HEK293 (cell line): ENCODE data around the gene CNDP2.

Experiments
- CTCF ChIA-PET: fragments of 350-600 bp; formaldehyde crosslinking; extraction: SDS; loops from one replicate; lab custom pipeline; 2021; ENCODE audit warnings: antibody characterized with exemption; lab: Yijun Ruan, JAX
- POLR2A ChIA-PET: fragments of 300-600 bp; formaldehyde crosslinking; extraction: SDS; loops from one replicate; lab custom pipeline; 2020; ENCODE audit warnings: antibody characterized with exemption, inconsistent platforms; lab: Yijun Ruan, JAX
- H3K27ac ChIP-seq: fragments of 200-500 bp; sonication (Bioruptor generic); 2 replicates; pipeline ENCODE4 v1.5.1; 2014; ENCODE audit warnings: low read depth, low read length, control low read depth, inconsistent platforms; ENCODE audit errors: extremely low read depth
- H3K36me3 ChIP-seq, 2 experiments: fragments of 200-500 bp in 1 of 2; sonication (Bioruptor generic) in 1 of 2; 1 replicate in 1 of 2; 2 replicates in 1 of 2; pipeline ENCODE4 v1.5.1; 2014 to 2017; ENCODE audit warnings: inconsistent platforms in 2 of 2, low read length in 2 of 2; ENCODE audit not compliant: control insufficient read depth in 2 of 2, insufficient read depth in 1 of 2
- H3K4me1 ChIP-seq: fragments of 200-500 bp; sonication (Bioruptor generic); 2 replicates; pipeline ENCODE4 v1.5.1; 2014; ENCODE audit warnings: mild to moderate bottlenecking, low read length, inconsistent platforms; ENCODE audit not compliant: control insufficient read depth, insufficient read depth
- H3K4me3 ChIP-seq: 2 replicates; pipeline ENCODE4 v1.5.1; 2011; ENCODE audit warnings: low read depth, mild to moderate bottlenecking, control low read depth, low read length, moderate library complexity
- H3K9me3 ChIP-seq: fragments of 200-500 bp; sonication (Bioruptor generic); 2 replicates; pipeline ENCODE4 v1.5.1; 2014; ENCODE audit warnings: low read depth, low read length, inconsistent platforms; ENCODE audit not compliant: control insufficient read depth, insufficient read depth
- KLF8 ChIP-seq: fragments of 450-650 bp; formaldehyde crosslinking; IDR thresholded peaks from 2 replicates; pipeline ENCODE4 v1.5.1; 2016; ENCODE audit warnings: missing biosample characterization, missing genetic modification characterization
- MZF1 ChIP-seq: fragments of 450-650 bp; formaldehyde crosslinking; IDR thresholded peaks from 2 replicates; pipeline ENCODE4 v1.5.1; 2017; ENCODE audit warnings: missing biosample characterization, missing genetic modification characterization, borderline replicate concordance
- SCRT2 ChIP-seq: fragments of 450-650 bp; formaldehyde crosslinking; IDR thresholded peaks from 2 replicates; pipeline ENCODE4 v1.5.1; 2016; ENCODE audit warnings: missing biosample characterization, missing genetic modification characterization
- ZBTB1 ChIP-seq: fragments of 450-650 bp; formaldehyde crosslinking; IDR thresholded peaks from 2 replicates; pipeline ENCODE4 v1.5.1; 2016; ENCODE audit warnings: missing biosample characterization, missing genetic modification characterization
- ZBTB20 ChIP-seq: fragments of 450-650 bp; formaldehyde crosslinking; IDR thresholded peaks from 2 replicates; pipeline ENCODE4 v1.5.1; 2016; ENCODE audit warnings: missing biosample characterization, missing genetic modification characterization
- ZNF121 ChIP-seq: fragments of 450-650 bp; formaldehyde crosslinking; IDR thresholded peaks from 2 replicates; pipeline ENCODE4 v1.5.1; 2016; ENCODE audit warnings: missing biosample characterization, missing genetic modification characterization
- ZNF292 ChIP-seq: fragments of 450-650 bp; formaldehyde crosslinking; IDR thresholded peaks from 2 replicates; pipeline ENCODE4 v1.5.1; 2016; ENCODE audit warnings: low read depth, missing biosample characterization, missing genetic modification characterization, borderline replicate concordance
- ZNF48 ChIP-seq: fragments of 450-650 bp; formaldehyde crosslinking; IDR thresholded peaks from 2 replicates; pipeline ENCODE4 v1.5.1; 2016; ENCODE audit warnings: missing biosample characterization, missing genetic modification characterization
- ZNF529 ChIP-seq: fragments of 450-650 bp; formaldehyde crosslinking; IDR thresholded peaks from 2 replicates; pipeline ENCODE4 v1.5.1; 2017; ENCODE audit warnings: missing genetic modification characterization, missing biosample characterization; ENCODE audit not compliant: insufficient replicate concordance
- ZNF560 ChIP-seq: fragments of 450-650 bp; formaldehyde crosslinking; IDR thresholded peaks from 2 replicates; pipeline ENCODE4 v1.5.1; 2017; ENCODE audit warnings: missing biosample characterization, missing genetic modification characterization, borderline replicate concordance
- ZNF596 ChIP-seq: fragments of 450-650 bp; IDR thresholded peaks from 2 replicates; pipeline ENCODE4 v1.5.0; 2018; ENCODE audit warnings: missing biosample characterization, mild to moderate bottlenecking, missing genetic modification characterization, moderate library complexity
- ZNF629 ChIP-seq: fragments of 450-650 bp; formaldehyde crosslinking; IDR thresholded peaks from 2 replicates; pipeline ENCODE4 v1.5.1; 2017; ENCODE audit warnings: missing biosample characterization, missing genetic modification characterization
- ZNF654 ChIP-seq: fragments of 450-650 bp; formaldehyde crosslinking; IDR thresholded peaks from 2 replicates; pipeline ENCODE4 v1.5.1; 2016; ENCODE audit warnings: low read depth, missing biosample characterization, missing genetic modification characterization
- ZNF791 ChIP-seq: fragments of 450-650 bp; formaldehyde crosslinking; IDR thresholded peaks from 2 replicates; pipeline ENCODE4 v1.5.1; 2016; ENCODE audit warnings: missing biosample characterization, missing genetic modification characterization
- TF ChIP-seq, protein P1 (sequence below): fragments of 450-650 bp; formaldehyde crosslinking; IDR thresholded peaks from 2 replicates; pipeline ENCODE4 v1.5.1; 2016; ENCODE audit warnings: missing biosample characterization, missing genetic modification characterization
- TF ChIP-seq, protein P2 (sequence below): fragments of 450-650 bp; formaldehyde crosslinking; conservative IDR thresholded peaks from 2 replicates; pipeline ENCODE4 v1.5.1; 2016; ENCODE audit warnings: low read depth, missing biosample characterization, missing genetic modification characterization
- TF ChIP-seq, protein P3 (sequence below): fragments of 450-650 bp; formaldehyde crosslinking; IDR thresholded peaks from 2 replicates; pipeline ENCODE4 v1.5.1; 2017; ENCODE audit warnings: missing biosample characterization, missing genetic modification characterization
- TF ChIP-seq, protein P4 (sequence below): fragments of 450-650 bp; formaldehyde crosslinking; IDR thresholded peaks from 2 replicates; pipeline ENCODE4 v1.5.1; 2016; ENCODE audit warnings: missing biosample characterization, missing genetic modification characterization
- TF ChIP-seq, protein P5 (sequence below): fragments of 450-650 bp; formaldehyde crosslinking; IDR thresholded peaks from 2 replicates; pipeline ENCODE4 v1.5.0; 2017; ENCODE audit warnings: missing biosample characterization, missing genetic modification characterization, borderline replicate concordance
- TF ChIP-seq, protein P6 (sequence below): sonication (generic); formaldehyde crosslinking; IDR thresholded peaks from 2 replicates; pipeline ENCODE4 v1.8.1; 2022; ENCODE audit warnings: mild to moderate bottlenecking, moderate library complexity, missing genetic modification reagents

CNDP2 gene

DNA sequence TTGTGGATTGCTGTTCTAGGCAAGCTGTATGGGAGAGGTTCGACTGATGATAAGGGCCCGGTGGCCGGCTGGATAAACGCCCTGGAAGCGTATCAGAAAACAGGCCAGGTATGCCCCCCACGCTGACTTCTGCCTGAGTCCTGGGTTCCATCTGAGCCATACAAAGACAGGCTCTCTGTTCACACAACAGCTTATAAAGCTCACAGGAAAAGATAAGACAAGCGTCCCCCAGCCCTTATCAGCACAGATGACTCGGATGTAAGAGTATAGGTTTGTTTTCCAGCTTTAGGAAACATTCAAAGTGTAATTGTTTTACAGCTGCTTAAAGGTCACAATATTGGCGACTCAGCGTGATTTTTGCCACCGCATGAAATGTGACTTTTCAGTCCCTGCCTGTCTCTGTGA is 12.7 kb downstream of the CNDP2 start:
- H3K27ac ChIP-seq = no peak overlapping the region
- TF ChIP-seq ZNF629 (tag by site-specific recombination) = no peak
- TF ChIP-seq, protein P1, sequence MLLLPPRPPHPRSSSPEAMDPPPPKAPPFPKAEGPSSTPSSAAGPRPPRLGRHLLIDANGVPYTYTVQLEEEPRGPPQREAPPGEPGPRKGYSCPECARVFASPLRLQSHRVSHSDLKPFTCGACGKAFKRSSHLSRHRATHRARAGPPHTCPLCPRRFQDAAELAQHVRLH (tag by site-specific recombination) = no peak
- no peak for TF ChIP-seq MZF1 (tag by site-specific recombination)
- TF ChIP-seq ZNF560 (tag by site-specific recombination) = no peak
- TF ChIP-seq, protein P2, sequence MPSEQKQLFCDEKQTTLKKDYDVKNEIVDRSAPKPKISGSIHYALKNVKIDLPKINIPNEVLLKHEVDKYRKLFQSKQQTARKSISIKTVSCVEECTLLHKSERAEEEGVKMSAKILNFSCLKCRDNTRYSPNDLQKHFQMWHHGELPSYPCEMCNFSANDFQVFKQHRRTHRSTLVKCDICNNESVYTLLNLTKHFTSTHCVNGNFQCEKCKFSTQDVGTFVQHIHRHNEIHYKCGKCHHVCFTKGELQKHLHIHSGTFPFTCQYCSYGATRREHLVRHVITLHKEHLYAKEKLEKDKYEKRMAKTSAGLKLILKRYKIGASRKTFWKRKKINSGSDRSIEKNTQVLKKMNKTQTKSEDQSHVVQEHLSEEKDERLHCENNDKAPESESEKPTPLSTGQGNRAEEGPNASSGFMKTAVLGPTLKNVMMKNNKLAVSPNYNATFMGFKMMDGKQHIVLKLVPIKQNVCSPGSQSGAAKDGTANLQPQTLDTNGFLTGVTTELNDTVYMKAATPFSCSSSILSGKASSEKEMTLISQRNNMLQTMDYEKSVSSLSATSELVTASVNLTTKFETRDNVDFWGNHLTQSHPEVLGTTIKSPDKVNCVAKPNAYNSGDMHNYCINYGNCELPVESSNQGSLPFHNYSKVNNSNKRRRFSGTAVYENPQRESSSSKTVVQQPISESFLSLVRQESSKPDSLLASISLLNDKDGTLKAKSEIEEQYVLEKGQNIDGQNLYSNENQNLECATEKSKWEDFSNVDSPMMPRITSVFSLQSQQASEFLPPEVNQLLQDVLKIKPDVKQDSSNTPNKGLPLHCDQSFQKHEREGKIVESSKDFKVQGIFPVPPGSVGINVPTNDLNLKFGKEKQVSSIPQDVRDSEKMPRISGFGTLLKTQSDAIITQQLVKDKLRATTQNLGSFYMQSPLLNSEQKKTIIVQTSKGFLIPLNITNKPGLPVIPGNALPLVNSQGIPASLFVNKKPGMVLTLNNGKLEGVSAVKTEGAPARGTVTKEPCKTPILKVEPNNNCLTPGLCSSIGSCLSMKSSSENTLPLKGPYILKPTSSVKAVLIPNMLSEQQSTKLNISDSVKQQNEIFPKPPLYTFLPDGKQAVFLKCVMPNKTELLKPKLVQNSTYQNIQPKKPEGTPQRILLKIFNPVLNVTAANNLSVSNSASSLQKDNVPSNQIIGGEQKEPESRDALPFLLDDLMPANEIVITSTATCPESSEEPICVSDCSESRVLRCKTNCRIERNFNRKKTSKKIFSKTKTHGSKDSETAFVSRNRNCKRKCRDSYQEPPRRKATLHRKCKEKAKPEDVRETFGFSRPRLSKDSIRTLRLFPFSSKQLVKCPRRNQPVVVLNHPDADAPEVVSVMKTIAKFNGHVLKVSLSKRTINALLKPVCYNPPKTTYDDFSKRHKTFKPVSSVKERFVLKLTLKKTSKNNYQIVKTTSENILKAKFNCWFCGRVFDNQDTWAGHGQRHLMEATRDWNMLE (tag by site-specific recombination) = no peak
- TF ChIP-seq ZBTB1 (tag by site-specific recombination) = no peak
- TF ChIP-seq, protein P3, sequence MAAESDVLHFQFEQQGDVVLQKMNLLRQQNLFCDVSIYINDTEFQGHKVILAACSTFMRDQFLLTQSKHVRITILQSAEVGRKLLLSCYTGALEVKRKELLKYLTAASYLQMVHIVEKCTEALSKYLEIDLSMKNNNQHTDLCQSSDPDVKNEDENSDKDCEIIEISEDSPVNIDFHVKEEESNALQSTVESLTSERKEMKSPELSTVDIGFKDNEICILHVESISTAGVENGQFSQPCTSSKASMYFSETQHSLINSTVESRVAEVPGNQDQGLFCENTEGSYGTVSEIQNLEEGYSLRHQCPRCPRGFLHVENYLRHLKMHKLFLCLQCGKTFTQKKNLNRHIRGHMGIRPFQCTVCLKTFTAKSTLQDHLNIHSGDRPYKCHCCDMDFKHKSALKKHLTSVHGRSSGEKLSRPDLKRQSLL (tag by site-specific recombination) = no peak
- no peak for TF ChIP-seq SCRT2 (tag by site-specific recombination)
- TF ChIP-seq ZNF48 (tag by site-specific recombination) = no peak
- TF ChIP-seq ZBTB20 = no peak
- no peak for TF ChIP-seq ZNF292 (tag by site-specific recombination)
- TF ChIP-seq, protein P4, sequence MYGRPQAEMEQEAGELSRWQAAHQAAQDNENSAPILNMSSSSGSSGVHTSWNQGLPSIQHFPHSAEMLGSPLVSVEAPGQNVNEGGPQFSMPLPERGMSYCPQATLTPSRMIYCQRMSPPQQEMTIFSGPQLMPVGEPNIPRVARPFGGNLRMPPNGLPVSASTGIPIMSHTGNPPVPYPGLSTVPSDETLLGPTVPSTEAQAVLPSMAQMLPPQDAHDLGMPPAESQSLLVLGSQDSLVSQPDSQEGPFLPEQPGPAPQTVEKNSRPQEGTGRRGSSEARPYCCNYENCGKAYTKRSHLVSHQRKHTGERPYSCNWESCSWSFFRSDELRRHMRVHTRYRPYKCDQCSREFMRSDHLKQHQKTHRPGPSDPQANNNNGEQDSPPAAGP (tag by site-specific recombination) = no peak
- no peak for TF ChIP-seq KLF8 (tag by site-specific recombination)
- no peak for TF ChIP-seq ZNF121 (tag by site-specific recombination)
- TF ChIP-seq, protein P5, sequence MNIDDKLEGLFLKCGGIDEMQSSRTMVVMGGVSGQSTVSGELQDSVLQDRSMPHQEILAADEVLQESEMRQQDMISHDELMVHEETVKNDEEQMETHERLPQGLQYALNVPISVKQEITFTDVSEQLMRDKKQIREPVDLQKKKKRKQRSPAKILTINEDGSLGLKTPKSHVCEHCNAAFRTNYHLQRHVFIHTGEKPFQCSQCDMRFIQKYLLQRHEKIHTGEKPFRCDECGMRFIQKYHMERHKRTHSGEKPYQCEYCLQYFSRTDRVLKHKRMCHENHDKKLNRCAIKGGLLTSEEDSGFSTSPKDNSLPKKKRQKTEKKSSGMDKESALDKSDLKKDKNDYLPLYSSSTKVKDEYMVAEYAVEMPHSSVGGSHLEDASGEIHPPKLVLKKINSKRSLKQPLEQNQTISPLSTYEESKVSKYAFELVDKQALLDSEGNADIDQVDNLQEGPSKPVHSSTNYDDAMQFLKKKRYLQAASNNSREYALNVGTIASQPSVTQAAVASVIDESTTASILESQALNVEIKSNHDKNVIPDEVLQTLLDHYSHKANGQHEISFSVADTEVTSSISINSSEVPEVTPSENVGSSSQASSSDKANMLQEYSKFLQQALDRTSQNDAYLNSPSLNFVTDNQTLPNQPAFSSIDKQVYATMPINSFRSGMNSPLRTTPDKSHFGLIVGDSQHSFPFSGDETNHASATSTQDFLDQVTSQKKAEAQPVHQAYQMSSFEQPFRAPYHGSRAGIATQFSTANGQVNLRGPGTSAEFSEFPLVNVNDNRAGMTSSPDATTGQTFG (tag by site-specific recombination) = no peak
- TF ChIP-seq, protein P6, sequence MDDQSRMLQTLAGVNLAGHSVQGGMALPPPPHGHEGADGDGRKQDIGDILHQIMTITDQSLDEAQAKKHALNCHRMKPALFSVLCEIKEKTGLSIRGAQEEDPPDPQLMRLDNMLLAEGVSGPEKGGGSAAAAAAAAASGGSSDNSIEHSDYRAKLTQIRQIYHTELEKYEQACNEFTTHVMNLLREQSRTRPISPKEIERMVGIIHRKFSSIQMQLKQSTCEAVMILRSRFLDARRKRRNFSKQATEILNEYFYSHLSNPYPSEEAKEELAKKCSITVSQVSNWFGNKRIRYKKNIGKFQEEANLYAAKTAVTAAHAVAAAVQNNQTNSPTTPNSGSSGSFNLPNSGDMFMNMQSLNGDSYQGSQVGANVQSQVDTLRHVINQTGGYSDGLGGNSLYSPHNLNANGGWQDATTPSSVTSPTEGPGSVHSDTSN (CRISPR knock-in tag) = no peak
- no peak for TF ChIP-seq ZNF529 (tag by site-specific recombination)
- TF ChIP-seq ZNF596 (tag by site-specific recombination) = no peak
- TF ChIP-seq ZNF654 (tag by site-specific recombination) = no peak
- TF ChIP-seq ZNF791 = no peak
- CTCF ChIA-PET = no interaction called here
- H3K9me3 ChIP-seq = no peaks in the 10 kb centered on the region
- H3K36me3 ChIP-seq = peaks cover 11 to 83% of the 10 kb centered on the region in 2 experiments
- no peaks in the 10 kb centered on the region for H3K4me1 ChIP-seq
- no peak overlapping the region for H3K4me3 ChIP-seq
- POLR2A ChIA-PET = no interaction called here
